ENCODE results near the gene CDK5R2.

DNA sequence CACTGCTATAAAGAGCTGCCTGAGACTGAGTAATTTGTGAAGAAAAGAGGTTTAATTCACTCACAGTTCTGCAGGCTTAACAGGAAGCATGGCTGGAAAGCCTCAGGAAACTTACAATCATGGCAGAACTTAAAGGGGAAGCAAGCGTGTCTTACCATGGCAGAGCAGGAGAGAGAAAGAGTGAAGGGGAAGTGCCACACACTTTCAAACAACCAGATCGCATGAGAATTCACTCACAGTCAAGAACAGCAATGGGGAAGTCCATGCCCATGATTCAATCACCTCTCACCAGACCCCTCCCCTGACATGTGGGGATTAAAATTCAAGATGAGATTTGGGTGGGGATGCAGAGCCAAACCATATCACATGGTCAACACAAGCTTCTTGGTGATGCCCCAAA, 34.7 kb upstream of the CDK5R2 start:
- TF ChIP-seq, protein P1, sequence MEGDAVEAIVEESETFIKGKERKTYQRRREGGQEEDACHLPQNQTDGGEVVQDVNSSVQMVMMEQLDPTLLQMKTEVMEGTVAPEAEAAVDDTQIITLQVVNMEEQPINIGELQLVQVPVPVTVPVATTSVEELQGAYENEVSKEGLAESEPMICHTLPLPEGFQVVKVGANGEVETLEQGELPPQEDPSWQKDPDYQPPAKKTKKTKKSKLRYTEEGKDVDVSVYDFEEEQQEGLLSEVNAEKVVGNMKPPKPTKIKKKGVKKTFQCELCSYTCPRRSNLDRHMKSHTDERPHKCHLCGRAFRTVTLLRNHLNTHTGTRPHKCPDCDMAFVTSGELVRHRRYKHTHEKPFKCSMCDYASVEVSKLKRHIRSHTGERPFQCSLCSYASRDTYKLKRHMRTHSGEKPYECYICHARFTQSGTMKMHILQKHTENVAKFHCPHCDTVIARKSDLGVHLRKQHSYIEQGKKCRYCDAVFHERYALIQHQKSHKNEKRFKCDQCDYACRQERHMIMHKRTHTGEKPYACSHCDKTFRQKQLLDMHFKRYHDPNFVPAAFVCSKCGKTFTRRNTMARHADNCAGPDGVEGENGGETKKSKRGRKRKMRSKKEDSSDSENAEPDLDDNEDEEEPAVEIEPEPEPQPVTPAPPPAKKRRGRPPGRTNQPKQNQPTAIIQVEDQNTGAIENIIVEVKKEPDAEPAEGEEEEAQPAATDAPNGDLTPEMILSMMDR (IDR thresholded peaks at IDR 0.05 in 8 of 11, conservative IDR thresholded peaks at IDR 0.05 in 3 of 11), result no peak
- TF ChIP-seq POLR2A (IDR thresholded peaks at IDR 0.05) (no peak), POLR2AphosphoS5 (IDR thresholded peaks at IDR 0.05) (no peak)

Measured in spleen (tissue), 7 donors.